ENCODE measurements around the gene KCNJ6. TPM values are rescaled to one million over a fixed set of nuclear protein-coding genes. Genes with fewer than 3 reads are reported as not detected.

The KCNJ6 gene
- total RNA-seq, 1 experiment from 2014 or later, result 1.2 TPM

- Histone ChIP-seq H2BK5ac (ENCODE audit: insufficient read length, low read length) (no peak overlapping the region), H2BK120ac (ENCODE audit: low read depth, low read length, poor library complexity, severe bottlenecking) (no peak overlapping the region), H3K18ac (ENCODE audit: insufficient read length, low read depth, low read length) (no peak overlapping the region), H3K9me3 (ENCODE audit: control insufficient read depth, low read depth, low read length) (no peaks in the 10 kb centered on the region), H3K27ac (ENCODE audit: insufficient read length, low read depth, low read length) (no peak overlapping the region), H4K91ac (ENCODE audit: insufficient read length, low read depth, low read length) (no peak overlapping the region), H4K5ac (ENCODE audit: insufficient read length, low read depth, low read length) (no peak overlapping the region), H3K23ac (ENCODE audit: insufficient read length, low read depth, low read length) (no peak overlapping the region), H3K56ac (ENCODE audit: insufficient read length, low read depth, low read length) (no peak overlapping the region), H2AFZ (ENCODE audit: low read length) (no peak overlapping the region), H3K79me2 (ENCODE audit: insufficient read depth, low read length) (no peaks in the 10 kb centered on the region), H3T11ph (ENCODE audit: low read length) (no peak overlapping the region), H2BK20ac (ENCODE audit: low read depth, low read length, poor library complexity, severe bottlenecking) (no peak overlapping the region), H4K20me1 (ENCODE audit: control insufficient read depth, insufficient read depth, insufficient read length) (no peaks in the 10 kb centered on the region), H2BK12ac (ENCODE audit: insufficient read length, low read depth, low read length) (no peak overlapping the region), H3K4me1 (ENCODE audit: insufficient read depth, low read length) (peaks cover 13% of the 10 kb centered on the region; the same call in 1 of the 2 replicates), H3K9ac (ENCODE audit: extremely low read depth, insufficient read length, low read length) (no peak overlapping the region), H3K79me1 (ENCODE audit: insufficient read depth, low read depth, low read length, poor library complexity, severe bottlenecking) (no peaks in the 10 kb centered on the region), H4K8ac (replicated peaks; ENCODE audit: insufficient read length, low read depth, low read length) (no peak overlapping the region), H3K27me3 (ENCODE audit: insufficient read depth, low read length) (no peaks in the 10 kb centered on the region), H3K23me2 (ENCODE audit: insufficient read length, low read depth, low read length, poor library complexity, severe bottlenecking) (no peaks in the 10 kb centered on the region), H3K4me2 (ENCODE audit: insufficient read depth, insufficient read length, low read length) (no peak overlapping the region), H2AK5ac (ENCODE audit: insufficient read length, low read length) (no peak overlapping the region), H2BK15ac (ENCODE audit: low read depth, low read length) (no peak overlapping the region), H3K4ac (ENCODE audit: low read depth, low read length) (no peak overlapping the region), H3K14ac (ENCODE audit: insufficient read depth, low read length) (no peak overlapping the region)
- Mint-ChIP-seq H3K27ac (no peak overlapping the region; a peak in 1 of 7 replicates), H3K27me3 (ENCODE audit: low read depth) (no peaks in the 10 kb centered on the region; the same call in 1 of the 2 replicates), H3K4me1 (peaks cover 50 to 54% of the 10 kb centered on the region in 2 experiments), H3K9me3 (peaks cover 18 to 19% of the 10 kb centered on the region in 2 experiments), H3K36me3 (ENCODE audit: insufficient read depth in 1 of 3, low read depth in 3 of 3) (peaks cover 4 to 34% (median 9%) of the 10 kb centered on the region in 3 experiments; a peak in 5 of 7 replicates), H3K4me3 (no peak overlapping the region; a peak in 1 of 5 replicates)
- DNase-seq, result no peak
- no peak for TF ChIP-seq CTCF (conservative IDR thresholded peaks at IDR 0.05)
- no CpG with 5 or more reads among the region's 3 CpGs for WGBS (ENCODE audit: extremely low coverage, insufficient read length, low lambda C conversion rate)
Measured at GRCh38 chr21:37628362-37628761, 287.9 kb downstream of the KCNJ6 start.

All from H9 (cell line).